ENCODE data around the gene LRMDA.

GRCh38 chr10:75718991-75719390 is 287.6 kb downstream of the LRMDA start:
- TF ChIP-seq CTCF (IDR thresholded peaks at IDR 0.05) (no peak), POLR2A (IDR thresholded peaks at IDR 0.05) (no peak)
